K562 (cell line): ENCODE measurements around the gene FANCF. TPM values are rescaled to one million over a fixed set of nuclear protein-coding genes. Genes with fewer than 3 reads are reported as not detected.

Experiments used
- AFF4 ChIP-seq: sonication (generic); formaldehyde crosslinking; IDR thresholded peaks from 2 replicates; pipeline ENCODE4 v1.8.0; 2023; ENCODE audit warnings: mild to moderate bottlenecking, missing genetic modification reagents
- CAMTA2 ChIP-seq: fragments of 250-450 bp; sonication (Bioruptor Pico); conservative IDR thresholded peaks from 2 replicates; pipeline ENCODE4 v1.5.1; 2022
- CTBP1 ChIP-seq: fragments of 450-650 bp; IDR thresholded peaks from 2 replicates; pipeline ENCODE4 v1.6.1; 2016; ENCODE audit warnings: borderline replicate concordance
- GTF2A2 ChIP-seq: IDR thresholded peaks from 2 replicates; pipeline ENCODE4 v1.6.1; 2016; ENCODE audit warnings: mild to moderate bottlenecking, missing genetic modification characterization, missing compliant biosample characterization
- KDM2B ChIP-seq: fragments of 250-450 bp; sonication (Bioruptor Pico); IDR thresholded peaks from 2 replicates; pipeline ENCODE4 v1.8.0; 2021; ENCODE audit warnings: mild to moderate bottlenecking, moderate library complexity
- KLF10 ChIP-seq: fragments of 250-450 bp; sonication (Bioruptor Pico); IDR thresholded peaks from 2 replicates; pipeline ENCODE4 v1.6.1; 2021; ENCODE audit warnings: matching md5 sums
- MAFG ChIP-seq: fragments of 450-650 bp; conservative IDR thresholded peaks from 2 replicates; pipeline ENCODE4 v1.6.1; 2016; ENCODE audit warnings: missing genetic modification characterization, missing compliant biosample characterization
- MAFK ChIP-seq: IDR thresholded peaks from 2 replicates; pipeline ENCODE4 v1.6.1; 2011; ENCODE audit warnings: low read length, improper control_type of control experiment
- NELFE ChIP-seq: IDR thresholded peaks from 2 replicates; pipeline ENCODE4 v1.6.1; 2011; ENCODE audit warnings: mild to moderate bottlenecking; ENCODE audit not compliant: insufficient read depth, insufficient read length
- RAD21 ChIP-seq, 2 experiments: fragments of 250-450 bp in 1 of 2; fragments of 450-650 bp in 1 of 2; sonication (Bioruptor Pico) in 1 of 2; formaldehyde crosslinking in 1 of 2; IDR thresholded peaks in 1 of 2; conservative IDR thresholded peaks in 1 of 2; 2 replicates each; pipeline versions ENCODE4 v1.4.0 to v1.8.0; 2020 to 2022; ENCODE audit warnings: mild to moderate bottlenecking in 2 of 2, moderate library complexity in 1 of 2
- SREBF2 ChIP-seq: sonication (generic); formaldehyde crosslinking; IDR thresholded peaks from 2 replicates; pipeline ENCODE4 v1.4.0; 2020; ENCODE audit warnings: mild to moderate bottlenecking, missing genetic modification reagents
- STAT5A ChIP-seq: IDR thresholded peaks from 2 replicates; pipeline ENCODE4 v1.6.1; 2012; ENCODE audit warnings: low read length, inconsistent platforms, borderline replicate concordance
- TCFL5 ChIP-seq: fragments of 250-450 bp; sonication (Bioruptor Pico); conservative IDR thresholded peaks from 2 replicates; pipeline ENCODE4 v1.6.1; 2021; ENCODE audit warnings: mild to moderate bottlenecking, moderate library complexity, matching md5 sums
- ZBTB12 ChIP-seq: fragments of 250-450 bp; sonication (Bioruptor Pico); IDR thresholded peaks from 2 replicates; pipeline ENCODE4 v1.4.0; 2020
- ZKSCAN1 ChIP-seq: fragments of 150-350 bp; IDR thresholded peaks from 2 replicates; pipeline ENCODE4 v1.6.1; 2016; ENCODE audit warnings: low read depth, low read length
- ZNF140 ChIP-seq: fragments of 250-450 bp; sonication (Bioruptor Pico); IDR thresholded peaks from 2 replicates; pipeline ENCODE4 v1.8.0; 2021; ENCODE audit warnings: moderate library complexity, mild to moderate bottlenecking, inconsistent platforms
- ZNF143 ChIP-seq: sonication (generic); formaldehyde crosslinking; IDR thresholded peaks from 2 replicates; pipeline ENCODE4 v1.9.0; 2022; ENCODE audit warnings: mild to moderate bottlenecking, missing genetic modification reagents
- ZNF175 ChIP-seq: fragments of 200-800 bp; sonication (Bioruptor generic); IDR thresholded peaks from 2 replicates; pipeline ENCODE4 v1.6.1; 2016; ENCODE audit warnings: low read depth, mild to moderate bottlenecking, missing genetic modification characterization, missing compliant biosample characterization
- ZNF212 ChIP-seq: fragments of 450-650 bp; formaldehyde crosslinking; IDR thresholded peaks from 2 replicates; pipeline ENCODE4 v1.4.0; 2020; ENCODE audit warnings: mild to moderate bottlenecking
- ZNF316 ChIP-seq: fragments of 450-650 bp; IDR thresholded peaks from 2 replicates; pipeline ENCODE4 v1.6.1; 2016
- polyA plus RNA-seq, 8 experiments: library from polyadenylated mRNA; depleted of rRNA in 4 of 8; stranded (reverse) in 5 of 8; unstranded in 3 of 8; fragments of >200 nt; fragmentation: Nextera tagmentation in 2 of 8; fragmentation: Illumina TruSeq in 1 of 8; extraction: Ambion mirVana in 2 of 8; extraction: Trizol in 1 of 8; gene quantifications; 2 replicates each; pipeline versions ENCODE4 v1.2.1 to v1.2.3, GENCODE V29; 2011 to 2014; ENCODE audit warnings: inconsistent platforms in 1 of 8, missing spikeins in 1 of 8
- total RNA-seq, 7 experiments: library from RNA; depleted of rRNA in 6 of 7; stranded (reverse); fragments of >200 nt in 6 of 7; fragmentation: Illumina TruSeq in 2 of 7; extraction: Trizol in 2 of 7; gene quantifications; 2 replicates each; pipeline versions ENCODE4 v1.2.1 to v1.2.3, GENCODE V29; 2011 to 2021; ENCODE audit warnings: low replicate concordance in 1 of 7
- TF ChIP-seq, protein P1 (sequence below): fragments of 450-650 bp; IDR thresholded peaks from 2 replicates; pipeline ENCODE4 v1.6.1; 2014; ENCODE audit warnings: low read depth, mild to moderate bottlenecking, moderate library complexity, borderline replicate concordance
- TF ChIP-seq, protein P2 (sequence below): fragments of 250-450 bp; sonication (Bioruptor Pico); IDR thresholded peaks from 2 replicates; pipeline ENCODE4 v1.4.0; 2020; ENCODE audit warnings: mild to moderate bottlenecking

The FANCF gene
- total and polyA plus RNA-seq, 9 of the 15 experiments (the other 6 are each of a cell fraction or from before 2014, with no cell fraction given) = 0.99 to 10.3 (median 7.5) TPM

DNA sequence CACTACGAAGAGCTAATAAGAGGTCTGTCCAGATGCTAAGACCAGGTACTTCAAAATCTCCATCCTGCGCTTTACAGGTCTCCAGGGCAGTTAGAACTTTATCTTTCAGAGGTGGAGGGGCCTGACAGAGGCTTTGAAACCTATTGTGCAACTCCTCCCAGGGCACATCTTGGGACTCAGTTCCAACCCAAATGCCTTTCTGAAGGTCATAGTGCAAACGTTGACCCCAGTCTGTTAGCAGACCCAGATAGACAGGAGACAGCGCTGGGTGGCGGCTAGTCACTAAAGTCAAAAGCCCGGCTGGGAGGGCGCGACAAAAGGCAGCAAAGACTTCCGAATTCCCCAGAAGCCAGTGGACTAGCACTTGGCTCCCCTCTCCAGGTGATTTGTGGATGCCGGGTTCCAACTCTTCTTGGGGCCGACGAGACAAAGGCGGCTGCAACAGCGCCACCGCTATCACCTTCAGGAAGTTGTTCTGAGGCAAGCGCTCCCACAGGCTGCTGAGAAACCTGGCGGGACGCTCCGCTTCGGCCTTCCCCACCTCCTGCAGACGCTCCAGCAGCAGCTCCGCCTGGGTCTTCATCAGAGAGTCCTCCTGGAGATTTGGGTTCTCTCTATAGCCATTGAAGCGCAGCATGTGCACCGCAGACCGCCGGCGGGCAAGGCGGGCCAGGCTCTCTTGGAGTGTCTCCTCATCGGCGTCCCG, 728 bp downstream of the FANCF start (continued):
- no peak for TF ChIP-seq STAT5A
- TF ChIP-seq GTF2A2 (tag) = no peak
- TF ChIP-seq MAFK = no peak
- TF ChIP-seq ZNF143 (CRISPR knock-in tag) = no peak
- TF ChIP-seq NELFE = no peak
- TF ChIP-seq ZKSCAN1 = 0 out of 2 replicates have a peak, but pooled peaks have one; percentile 20
- peak; percentile 69; the same call in 1 of the 2 replicates for TF ChIP-seq AFF4
- no peak for TF ChIP-seq ZNF140
- TF ChIP-seq CTBP1 = peak; percentile 71
- no peak for TF ChIP-seq KDM2B (CRISPR knock-in tag)
- no peak for TF ChIP-seq ZNF212 (CRISPR knock-in tag)
- TF ChIP-seq RAD21 (CRISPR knock-in tag; conservative IDR thresholded peaks at IDR 0.05 in 1 of 2, IDR thresholded peaks at IDR 0.05 in 1 of 2) = peak in 1 of 2 experiments; percentile 31; a peak in 1 of 4 replicates
- no peak for TF ChIP-seq CAMTA2 (CRISPR knock-in tag)
- no peak for TF ChIP-seq KLF10 (CRISPR knock-in tag)
- TF ChIP-seq, protein P1, sequence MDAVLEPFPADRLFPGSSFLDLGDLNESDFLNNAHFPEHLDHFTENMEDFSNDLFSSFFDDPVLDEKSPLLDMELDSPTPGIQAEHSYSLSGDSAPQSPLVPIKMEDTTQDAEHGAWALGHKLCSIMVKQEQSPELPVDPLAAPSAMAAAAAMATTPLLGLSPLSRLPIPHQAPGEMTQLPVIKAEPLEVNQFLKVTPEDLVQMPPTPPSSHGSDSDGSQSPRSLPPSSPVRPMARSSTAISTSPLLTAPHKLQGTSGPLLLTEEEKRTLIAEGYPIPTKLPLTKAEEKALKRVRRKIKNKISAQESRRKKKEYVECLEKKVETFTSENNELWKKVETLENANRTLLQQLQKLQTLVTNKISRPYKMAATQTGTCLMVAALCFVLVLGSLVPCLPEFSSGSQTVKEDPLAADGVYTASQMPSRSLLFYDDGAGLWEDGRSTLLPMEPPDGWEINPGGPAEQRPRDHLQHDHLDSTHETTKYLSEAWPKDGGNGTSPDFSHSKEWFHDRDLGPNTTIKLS = no peak
- no peak for TF ChIP-seq ZBTB12 (CRISPR knock-in tag)
- TF ChIP-seq ZNF316 = no peak
- TF ChIP-seq ZNF175 (CRISPR knock-in tag) = no peak
- no peak for TF ChIP-seq TCFL5 (CRISPR knock-in tag)
- TF ChIP-seq SREBF2 = no peak
- TF ChIP-seq, protein P2, sequence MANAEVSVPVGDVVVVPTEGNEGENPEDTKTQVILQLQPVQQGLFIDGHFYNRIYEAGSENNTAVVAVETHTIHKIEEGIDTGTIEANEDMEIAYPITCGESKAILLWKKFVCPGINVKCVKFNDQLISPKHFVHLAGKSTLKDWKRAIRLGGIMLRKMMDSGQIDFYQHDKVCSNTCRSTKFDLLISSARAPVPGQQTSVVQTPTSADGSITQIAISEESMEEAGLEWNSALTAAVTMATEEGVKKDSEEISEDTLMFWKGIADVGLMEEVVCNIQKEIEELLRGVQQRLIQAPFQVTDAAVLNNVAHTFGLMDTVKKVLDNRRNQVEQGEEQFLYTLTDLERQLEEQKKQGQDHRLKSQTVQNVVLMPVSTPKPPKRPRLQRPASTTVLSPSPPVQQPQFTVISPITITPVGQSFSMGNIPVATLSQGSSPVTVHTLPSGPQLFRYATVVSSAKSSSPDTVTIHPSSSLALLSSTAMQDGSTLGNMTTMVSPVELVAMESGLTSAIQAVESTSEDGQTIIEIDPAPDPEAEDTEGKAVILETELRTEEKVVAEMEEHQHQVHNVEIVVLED (CRISPR knock-in tag) = no peak
- no peak for TF ChIP-seq MAFG
